Lung (tissue), 12 donors: ENCODE data around the gene TAS1R2. TPM values are rescaled to one million over a fixed set of nuclear protein-coding genes. Genes with fewer than 3 reads are reported as not detected.
A peak's percentile ranks its signal among the peaks of the same experiment; 100 is the strongest.

Experiments used
- ATAC-seq: fragments of 200-7000 bp; cut with Tn5 transposase; one replicate; pipeline ENCODE4 v1.9.1; 2020; ENCODE audit warnings: moderate number of reproducible peaks; ENCODE audit not compliant: insufficient read depth, low FRiP score
- DNase-seq, 3 donors: peaks; one replicate each; pipeline ENCODE4 v3.0.0-alpha.2; 2013 to 2017
- H3K27ac ChIP-seq, 2 donors: one replicate each; pipeline ENCODE4 v1.5.1; 2013; ENCODE audit warnings: mild to moderate bottlenecking in 2 of 2, moderate library complexity in 2 of 2, control low read depth in 1 of 2, inconsistent platforms in 1 of 2, low read depth in 1 of 2, low read length in 1 of 2
- H3K27me3 ChIP-seq, 3 donors: one replicate each; pipeline ENCODE4 v1.5.1; 2013; ENCODE audit warnings: low read length in 2 of 3; ENCODE audit not compliant: control insufficient read depth in 3 of 3, insufficient read depth in 3 of 3
- H3K36me3 ChIP-seq, 4 donors: one replicate each; pipeline ENCODE4 v1.5.1; 2013; ENCODE audit warnings: low read length in 4 of 4, mild to moderate bottlenecking in 1 of 4, moderate library complexity in 1 of 4; ENCODE audit not compliant: control insufficient read depth in 4 of 4, insufficient read depth in 4 of 4
- H3K4me1 ChIP-seq, 5 donors: one replicate each; pipeline ENCODE4 v1.5.1; 2013; ENCODE audit warnings: low read length in 5 of 5, mild to moderate bottlenecking in 2 of 5, moderate library complexity in 1 of 5; ENCODE audit not compliant: control insufficient read depth in 5 of 5, insufficient read depth in 5 of 5
- H3K4me3 ChIP-seq: one replicate; pipeline ENCODE4 v1.5.1; 2013; ENCODE audit warnings: mild to moderate bottlenecking, control low read depth, moderate library complexity
- H3K9ac ChIP-seq, 2 donors: one replicate each; pipeline ENCODE4 v1.5.1; 2013; ENCODE audit warnings: low read length in 2 of 2, control low read depth in 1 of 2; ENCODE audit not compliant: insufficient read depth in 1 of 2
- H3K9me3 ChIP-seq, 4 donors: one replicate each; pipeline ENCODE4 v1.5.1; 2013; ENCODE audit warnings: low read length in 3 of 4, mild to moderate bottlenecking in 1 of 4, moderate library complexity in 1 of 4; ENCODE audit not compliant: control insufficient read depth in 4 of 4, insufficient read depth in 3 of 4
- WGBS, 2 donors: extraction: QIAGEN DNeasy Blood & Tissue Kit; methylation state at CpG; one replicate each; pipeline ENCODE4 v1.1.7; 2013; 5-methylcytosine and 5-hydroxymethylcytosine counted together
- polyA plus RNA-seq, 2 donors: library from polyadenylated mRNA; stranded (reverse); fragments of 200-250 nt; gene quantifications; one replicate each; pipeline ENCODE4 v1.2.1, GENCODE V29; 2013
- total RNA-seq, 2 donors: library from RNA; depleted of rRNA in 1 of 2; stranded (reverse); fragments of >200 nt in 1 of 2; gene quantifications; one replicate each; pipeline ENCODE4 v1.2.1, GENCODE V29; 2014 to 2021
- TF ChIP-seq, protein P1 (sequence below): IDR thresholded peaks from 2 replicates; pipeline ENCODE4 v1.5.1; 2012; ENCODE audit warnings: mild to moderate bottlenecking; ENCODE audit errors: control extremely low read depth, extremely low read depth
- donor health status: control.
- donor health status: control.
- donor health status: Bipolar disorder and iron deficiency.
- donor health status: healthy.
- donor health status: DM: yes; HTN: yes; CAD: no.

The TAS1R2 gene
- total and polyA plus RNA-seq, 4 donors: not detected

DNA sequence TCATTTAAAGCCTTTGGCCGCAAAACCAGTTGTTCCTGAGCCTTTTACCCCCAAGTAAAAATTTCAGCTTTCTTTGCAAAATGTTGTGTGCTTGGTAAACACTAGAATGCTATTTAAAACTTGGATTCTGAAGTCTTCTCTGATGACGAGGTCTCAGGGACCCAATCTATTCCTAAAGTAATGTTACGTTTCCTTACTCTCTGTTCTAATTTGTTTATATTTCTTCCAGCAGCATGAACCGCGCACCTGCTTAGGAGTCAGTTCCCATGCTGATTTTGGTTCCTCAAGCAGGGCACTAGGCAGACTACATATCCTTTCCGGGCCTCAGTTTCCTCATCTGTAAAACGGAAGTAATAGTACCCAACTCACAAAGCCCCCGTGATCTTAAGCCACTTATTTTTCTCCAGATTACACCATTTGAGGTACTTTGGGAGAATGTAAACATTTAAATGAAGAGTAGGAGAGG lies 43.9 kb upstream of the TAS1R2 start:
- peaks cover 1 to 37% (median 10%) of the 10 kb centered on the region in 5 donors for H3K4me1 ChIP-seq
- peak overlapping the region; percentile 93 to 94 for H3K27ac ChIP-seq
- no peaks in the 10 kb centered on the region for H3K9me3 ChIP-seq
- DNase-seq (no peak), ATAC-seq (no peak)
- peak overlapping the region; percentile 41 to 95 for H3K9ac ChIP-seq
- no peaks in the 10 kb centered on the region for H3K27me3 ChIP-seq
- H3K4me3 ChIP-seq: no peak overlapping the region
- peaks cover 0 to 5% (median under 1%) of the 10 kb centered on the region in 4 donors for H3K36me3 ChIP-seq
- TF ChIP-seq, protein P1, sequence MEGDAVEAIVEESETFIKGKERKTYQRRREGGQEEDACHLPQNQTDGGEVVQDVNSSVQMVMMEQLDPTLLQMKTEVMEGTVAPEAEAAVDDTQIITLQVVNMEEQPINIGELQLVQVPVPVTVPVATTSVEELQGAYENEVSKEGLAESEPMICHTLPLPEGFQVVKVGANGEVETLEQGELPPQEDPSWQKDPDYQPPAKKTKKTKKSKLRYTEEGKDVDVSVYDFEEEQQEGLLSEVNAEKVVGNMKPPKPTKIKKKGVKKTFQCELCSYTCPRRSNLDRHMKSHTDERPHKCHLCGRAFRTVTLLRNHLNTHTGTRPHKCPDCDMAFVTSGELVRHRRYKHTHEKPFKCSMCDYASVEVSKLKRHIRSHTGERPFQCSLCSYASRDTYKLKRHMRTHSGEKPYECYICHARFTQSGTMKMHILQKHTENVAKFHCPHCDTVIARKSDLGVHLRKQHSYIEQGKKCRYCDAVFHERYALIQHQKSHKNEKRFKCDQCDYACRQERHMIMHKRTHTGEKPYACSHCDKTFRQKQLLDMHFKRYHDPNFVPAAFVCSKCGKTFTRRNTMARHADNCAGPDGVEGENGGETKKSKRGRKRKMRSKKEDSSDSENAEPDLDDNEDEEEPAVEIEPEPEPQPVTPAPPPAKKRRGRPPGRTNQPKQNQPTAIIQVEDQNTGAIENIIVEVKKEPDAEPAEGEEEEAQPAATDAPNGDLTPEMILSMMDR: no peak
- WGBS, 2 donors: 23 to 33% methylated on average over 8 of the region's 8 CpGs

DNA sequence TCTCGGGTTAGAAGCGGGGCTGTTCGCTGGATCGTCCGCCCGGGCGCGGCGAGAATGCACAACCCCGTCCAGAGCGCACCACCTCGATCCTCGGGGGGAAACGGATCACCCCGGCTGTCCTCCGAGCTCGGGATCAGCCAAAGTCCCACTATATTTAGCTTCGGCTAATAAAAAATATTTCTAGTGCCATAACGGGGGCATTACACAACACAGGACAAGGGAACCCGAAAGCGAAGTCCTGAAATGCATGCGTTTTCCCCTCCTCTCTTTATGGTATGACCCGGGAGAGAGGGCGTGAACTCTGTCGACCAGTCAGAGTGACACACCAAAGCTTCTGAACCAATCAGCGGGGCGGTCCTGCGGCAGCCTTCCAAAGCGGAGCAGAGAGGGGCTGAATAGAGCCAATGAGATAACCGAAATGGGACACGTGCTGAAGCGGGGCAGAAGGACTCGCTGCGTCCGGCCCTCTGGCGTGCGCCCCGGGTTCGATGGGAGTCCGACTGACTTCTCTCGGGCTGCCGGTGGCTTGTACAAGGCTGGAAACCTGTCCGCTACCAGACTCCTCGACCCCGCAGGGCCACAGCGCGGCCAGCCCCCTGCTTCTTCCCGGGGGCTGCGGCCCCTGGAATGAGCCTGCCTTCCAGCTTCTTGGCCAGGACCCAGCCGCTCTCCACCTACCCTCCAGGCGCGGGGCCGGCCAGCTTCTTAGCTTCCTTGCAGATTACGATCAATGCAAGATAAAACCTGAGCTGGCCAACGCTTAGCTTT lies 43.2 kb upstream of the TAS1R2 start, which contains the start of gene ALDH4A1:
Gene ALDH4A1, minus strand, starts transcription at position 33 of the 768 bp plus-strand sequence. Its CDS starts 32 bp downstream, at position 1.
- peak; percentile 99 for DNase-seq
- H3K27me3 ChIP-seq: no peaks in the 10 kb centered on the region
- H3K4me3 ChIP-seq: peak within 1 kb of the TSS; percentile 77
- H3K9me3 ChIP-seq: no peaks in the 10 kb centered on the region
- peaks cover 1 to 31% (median 5%) of the 10 kb centered on the region in 5 donors for H3K4me1 ChIP-seq
- peak; percentile 96 for ATAC-seq
- TF ChIP-seq, protein P1: no peak
- peak within 1 kb of the TSS; percentile 82 to 95 for H3K9ac ChIP-seq
- H3K36me3 ChIP-seq: peaks cover 0 to 5% (median under 1%) of the 10 kb centered on the region in 4 donors
- peak within 1 kb of the TSS; percentile 94 to 95 for H3K27ac ChIP-seq
- WGBS, 2 donors: 0 to 1% methylated on average over 55 of the region's 55 CpGs

DNA sequence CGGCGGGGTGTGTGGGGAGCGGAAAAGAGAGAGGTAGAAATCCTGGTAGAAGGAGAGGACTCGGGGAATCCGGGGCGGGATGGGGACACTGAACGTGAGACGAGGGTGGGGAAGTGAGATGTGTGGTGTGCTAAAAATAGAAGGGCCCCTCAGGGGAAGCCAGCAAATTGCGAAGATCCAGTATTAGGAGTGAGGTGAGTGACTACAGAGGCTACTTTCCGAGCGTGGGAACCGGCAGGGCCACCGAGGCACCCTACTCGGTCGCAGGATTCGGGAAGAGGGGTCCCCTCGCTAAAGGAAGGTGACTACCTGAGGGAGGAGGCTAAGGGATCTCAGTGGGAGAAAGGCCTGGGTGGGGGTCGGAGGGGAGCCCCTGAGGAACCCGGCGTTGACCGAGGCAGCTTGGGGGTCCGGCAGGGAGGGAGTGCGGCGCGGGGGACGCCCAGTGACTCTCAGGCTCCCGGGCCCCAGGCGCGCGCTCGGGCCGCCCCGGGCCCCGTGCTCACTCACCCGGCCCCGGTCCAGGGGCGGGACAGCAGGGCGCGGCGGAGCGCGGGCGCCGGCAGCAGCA lies 42.6 kb upstream of the TAS1R2 start:
- 1% methylated on average over 38 to 44 of the region's 44 CpGs for WGBS, 2 donors
- DNase-seq: peak; percentile 31 to 44 (median 44)
- Histone ChIP-seq H3K4me3 (peak overlapping the region; percentile 77), H3K4me1 (peaks cover 1 to 25% (median 5%) of the 10 kb centered on the region in 5 donors), H3K27ac (peak overlapping the region; percentile 91 to 95), H3K36me3 (peaks cover 0 to 5% (median 2%) of the 10 kb centered on the region in 4 donors), H3K9me3 (no peaks in the 10 kb centered on the region), H3K27me3 (no peaks in the 10 kb centered on the region), H3K9ac (peak overlapping the region; percentile 62 to 82)
- ATAC-seq: no peak
- TF ChIP-seq, protein P1: no peak
